Keratinocyte (primary cell): Measurements from ENCODE around the gene ANKRD6. TPM values are rescaled to one million over a fixed set of nuclear protein-coding genes. Genes with fewer than 3 reads are reported as not detected.

Experiments
- DNase-seq: peaks from one replicate; pipeline ENCODE4 v3.0.0-alpha.2; 2011; ENCODE audit warnings: low read depth, missing footprints, low spot score
- FAIRE-seq: peaks from 2 replicates; lab custom pipeline; 2011; peaks lifted over from hg19 to GRCh38; lab: Jason Lieb, UNC
- H2AFZ ChIP-seq: 2 replicates; pipeline ENCODE4 v1.6.0; 2012; ENCODE audit warnings: low read length, control low read depth, inconsistent platforms; ENCODE audit not compliant: control insufficient read depth
- H3K27ac ChIP-seq: 2 replicates; pipeline ENCODE4 v1.5.1; 2011; ENCODE audit warnings: low read length; ENCODE audit not compliant: control insufficient read depth, insufficient read depth
- H3K27me3 ChIP-seq: 3 replicates; pipeline ENCODE4 v1.6.0; 2011; ENCODE audit warnings: low read length; ENCODE audit not compliant: control insufficient read depth, insufficient read depth; ENCODE audit errors: extremely low read depth
- H3K36me3 ChIP-seq, 2 experiments: 2 replicates in 1 of 2; 3 replicates in 1 of 2; pipeline ENCODE4 v1.5.1; 2011; ENCODE audit warnings: low read length in 2 of 2, mild to moderate bottlenecking in 1 of 2; ENCODE audit not compliant: control insufficient read depth in 2 of 2, insufficient read depth in 2 of 2; ENCODE audit errors: extremely low read depth in 1 of 2
- H3K4me1 ChIP-seq: 3 replicates; pipeline ENCODE4 v1.5.1; 2011; ENCODE audit warnings: low read length; ENCODE audit not compliant: control insufficient read depth, insufficient read depth; ENCODE audit errors: extremely low read depth
- H3K4me2 ChIP-seq: 3 replicates; pipeline ENCODE4 v1.6.0; 2011; ENCODE audit warnings: low read depth, low read length; ENCODE audit not compliant: control insufficient read depth, insufficient read depth; ENCODE audit errors: extremely low read depth
- H3K4me3 ChIP-seq, 3 experiments: fragments of 200-600 bp in 1 of 3; sonication (generic) in 1 of 3; 2 replicates in 2 of 3; 3 replicates in 1 of 3; pipeline ENCODE4 v1.5.1; 2011 to 2016; ENCODE audit warnings: low read length in 3 of 3, mild to moderate bottlenecking in 3 of 3, control low read depth in 2 of 3, inconsistent platforms in 1 of 3, low read depth in 1 of 3, mixed read lengths in 1 of 3, mixed run types in 1 of 3, moderate library complexity in 1 of 3; ENCODE audit not compliant: control insufficient read depth in 2 of 3, insufficient read depth in 2 of 3; ENCODE audit errors: extremely low read depth in 1 of 3
- H3K79me2 ChIP-seq: 2 replicates; pipeline ENCODE4 v1.6.0; 2012; ENCODE audit warnings: low read length; ENCODE audit not compliant: control insufficient read depth, insufficient read depth
- H3K9ac ChIP-seq: 3 replicates; pipeline ENCODE4 v1.6.0; 2011; ENCODE audit warnings: low read length; ENCODE audit not compliant: control insufficient read depth, insufficient read depth; ENCODE audit errors: extremely low read depth
- H3K9me1 ChIP-seq: 3 replicates; pipeline ENCODE4 v1.6.0; 2011; ENCODE audit warnings: low read length; ENCODE audit not compliant: control insufficient read depth, insufficient read depth; ENCODE audit errors: extremely low read depth
- H3K9me3 ChIP-seq: 2 replicates; pipeline ENCODE4 v1.5.1; 2012; ENCODE audit warnings: low read depth, low read length; ENCODE audit not compliant: control insufficient read depth
- H4K20me1 ChIP-seq: 3 replicates; pipeline ENCODE4 v1.6.0; 2011; ENCODE audit warnings: low read length; ENCODE audit not compliant: control insufficient read depth, insufficient read depth; ENCODE audit errors: extremely low read depth
- CTCF ChIP-seq, 3 experiments: IDR thresholded peaks in 1 of 3; conservative IDR thresholded peaks in 1 of 3; optimal IDR thresholded peaks in 1 of 3; 2 replicates in 2 of 3; 3 replicates in 1 of 3; pipeline versions ENCODE3 to v1.5.1; 2011; ENCODE audit warnings: low read length in 3 of 3, mild to moderate bottlenecking in 3 of 3, moderate library complexity in 2 of 3, control low read depth in 1 of 3, inconsistent platforms in 1 of 3; ENCODE audit not compliant: insufficient read depth in 2 of 3; ENCODE audit errors: extremely low read depth in 1 of 3
- EZH2 ChIP-seq: IDR thresholded peaks from one replicate; pipeline ENCODE4 v1.6.1; 2012; ENCODE audit warnings: inconsistent platforms, mild to moderate bottlenecking, low read length, moderate library complexity
- dilution Hi-C: fragments of 300-500 bp; cut with MboI; formaldehyde crosslinking; loops from one replicate; pipeline ENCODE4 v1.7.0; 2020; ENCODE audit warnings: low sequenced_read_pairs; ENCODE audit not compliant: extremely low pct_ligation_motif_present
- polyA plus RNA-seq, 5 experiments: library from polyadenylated mRNA; depleted of rRNA in 3 of 5; stranded (reverse) in 3 of 5; stranded (forward) in 1 of 5; unstranded in 1 of 5; fragments of >200 nt; gene quantifications; 1 replicate in 1 of 5; 2 replicates in 3 of 5; 3 replicates in 1 of 5; pipeline versions ENCODE4 v1.2.1 to v1.2.3, GENCODE V29; 2011 to 2012; ENCODE audit warnings: missing spikeins in 2 of 5, low read depth in 1 of 5, low replicate concordance in 1 of 5

Gene ANKRD6
- polyA plus RNA-seq, 1 donor (not counting 4 experiments of a cell fraction or from before 2014, with no cell fraction given): 5.7 TPM

GRCh38 chr6:89400912-89401399, 32.0 kb upstream of the ANKRD6 start:
- H3K79me2 ChIP-seq: no peaks in the 10 kb centered on the region
- FAIRE-seq: no peak

GRCh38 chr6:89402776-89403175, 30.2 kb upstream of the ANKRD6 start:
- DNase-seq (no peak), FAIRE-seq (no peak)
- Histone ChIP-seq H3K9me1 (no peaks in the 10 kb centered on the region), H3K36me3 (no peaks in the 10 kb centered on the region), H3K79me2 (no peaks in the 10 kb centered on the region), H3K9ac (no peak overlapping the region), H3K4me3 (no peak overlapping the region), H3K9me3 (no peaks in the 10 kb centered on the region), H3K4me2 (no peak overlapping the region), H2AFZ (no peak overlapping the region), H3K27me3 (peaks cover 11% of the 10 kb centered on the region), H3K27ac (no peak overlapping the region), H4K20me1 (no peaks in the 10 kb centered on the region), H3K4me1 (no peaks in the 10 kb centered on the region)
- dilution Hi-C loops: no loop called here
- TF ChIP-seq EZH2: no peak

More at GRCh38 chr6:89400912-89401399, 32.0 kb upstream of the ANKRD6 start:
- Histone ChIP-seq H3K4me1 (no peaks in the 10 kb centered on the region), H3K36me3 (no peaks in the 10 kb centered on the region), H3K9me1 (no peaks in the 10 kb centered on the region), H2AFZ (no peak overlapping the region), H4K20me1 (no peaks in the 10 kb centered on the region), H3K27me3 (peaks cover 6% of the 10 kb centered on the region), H3K4me2 (no peak overlapping the region), H3K4me3 (no peak overlapping the region), H3K9ac (no peak overlapping the region), H3K9me3 (no peaks in the 10 kb centered on the region), H3K27ac (no peak overlapping the region)
- DNase-seq: no peak
- TF ChIP-seq EZH2: no peak
- TF ChIP-seq CTCF (optimal IDR thresholded peaks at IDR 0.05 in 1 of 3, IDR thresholded peaks at IDR 0.05 in 1 of 3, conservative IDR thresholded peaks at IDR 0.05 in 1 of 3; ENCODE audit: extremely low read depth in 1 of 3, insufficient read depth in 2 of 3, low read length in 3 of 3): no peak
- dilution Hi-C loops: no loop called here

GRCh38 chr6:89404512-89404911, 28.4 kb upstream of the ANKRD6 start:
- Histone ChIP-seq H3K27me3 (peaks cover 23% of the 10 kb centered on the region), H3K9me3 (no peaks in the 10 kb centered on the region), H3K79me2 (no peaks in the 10 kb centered on the region), H3K4me3 (no peak overlapping the region), H3K9ac (no peak overlapping the region), H3K4me2 (no peak overlapping the region), H2AFZ (no peak overlapping the region), H4K20me1 (no peaks in the 10 kb centered on the region), H3K9me1 (no peaks in the 10 kb centered on the region), H3K36me3 (no peaks in the 10 kb centered on the region), H3K27ac (no peak overlapping the region), H3K4me1 (no peaks in the 10 kb centered on the region)
- TF ChIP-seq EZH2: no peak
- no peak for TF ChIP-seq CTCF (optimal IDR thresholded peaks at IDR 0.05 in 1 of 3, IDR thresholded peaks at IDR 0.05 in 1 of 3, conservative IDR thresholded peaks at IDR 0.05 in 1 of 3; ENCODE audit: extremely low read depth in 1 of 3, insufficient read depth in 2 of 3, low read length in 3 of 3)
- DNase-seq (no peak), FAIRE-seq (no peak)
- dilution Hi-C loops: no loop called here
